ENCODE measurements around the gene TTC7B. TPM values are rescaled to one million over a fixed set of nuclear protein-coding genes. Genes with fewer than 3 reads are reported as not detected.

The TTC7B gene
- total and polyA plus RNA-seq, 2 of the 8 experiments (the other 6 are each of a cell fraction or from before 2014, with no cell fraction given) = 23.7 to 34.0 TPM

DNA sequence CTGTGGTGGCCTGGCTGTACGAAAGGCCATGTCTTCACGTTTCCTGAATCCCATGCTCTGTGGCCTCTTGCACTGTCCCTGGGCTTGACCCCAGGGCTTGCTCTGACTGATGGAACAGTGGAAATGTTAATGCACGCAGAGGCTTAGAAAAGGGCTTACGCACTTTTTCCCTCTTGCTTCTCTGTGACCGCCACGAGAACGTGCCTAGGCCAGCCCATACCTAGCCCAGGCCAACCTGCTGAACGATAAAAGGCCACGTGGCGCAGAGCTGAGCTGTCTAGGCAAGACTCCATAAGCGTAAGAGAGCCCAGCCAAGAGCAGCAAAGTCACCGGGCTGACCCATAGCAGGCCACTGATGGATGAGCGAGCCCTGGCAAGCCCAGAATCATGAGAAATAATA is 18.3 kb downstream of the TTC7B start:
- no peak overlapping the region for H3K14ac ChIP-seq (ENCODE audit: insufficient read length)
- H4K5ac ChIP-seq (ENCODE audit: insufficient read length, low read depth, low read length) = no peak overlapping the region
- H3K9ac ChIP-seq (replicated peaks in 1 of 4; ENCODE audit: extremely low read depth in 1 of 4, low read depth in 3 of 4, low read length in 3 of 4) = no peak overlapping the region
- 0 out of 2 replicates have a peak overlapping the region, but pooled peaks have one; percentile 20 for H2BK15ac ChIP-seq (ENCODE audit: low read length)
- DNase-seq (ENCODE audit: low read depth in 1 of 2, low spot score in 2 of 2) (no peak), FAIRE-seq (no peak)
- peak overlapping the region; percentile 65; the same call in 1 of the 2 replicates for H2AK5ac ChIP-seq (ENCODE audit: low read depth, low read length)
- H3K9me3 ChIP-seq (ENCODE audit: insufficient read depth in 2 of 2, low read depth in 1 of 2, low read length in 1 of 2) = no peaks in the 10 kb centered on the region
- H3K36me3 ChIP-seq (ENCODE audit: control insufficient read depth in 2 of 4, insufficient read depth in 4 of 4, low read length in 3 of 4) = no peaks in the 10 kb centered on the region
- no peaks in the 10 kb centered on the region for H4K20me1 ChIP-seq (replicated peaks in 1 of 2; ENCODE audit: control insufficient read depth in 1 of 2, insufficient read depth in 2 of 2, low read length in 2 of 2)
- H2BK120ac ChIP-seq (replicated peaks; ENCODE audit: low read depth, low read length) = no peak overlapping the region
- CTCF ChIA-PET (ENCODE audit: partially characterized antibody) = interaction anchor here (1.0 to 2.0 kb wide), 3 partner anchors 9 to 23 kb away, joined by 3 to 5 read pairs (median 4); no protein-coding TSS in a partner anchor
- H2AFZ ChIP-seq (ENCODE audit: low read length) = no peak overlapping the region
- no peaks in the 10 kb centered on the region for H3K23me2 ChIP-seq (ENCODE audit: low read depth, low read length)
- H3K27me3 ChIP-seq (replicated peaks in 1 of 4; ENCODE audit: control insufficient read depth in 3 of 4, extremely low read depth in 1 of 4, insufficient read depth in 3 of 4, low read length in 3 of 4) = no peaks in the 10 kb centered on the region
- peak overlapping the region; percentile 30; the same call in 1 of the 2 replicates for H2BK12ac ChIP-seq (ENCODE audit: low read depth, low read length)
- 89% methylated on average over 13 of the region's 13 CpGs; no CpG with 5 or more reads in 1 of the 2 experiments for WGBS, 2 experiments (ENCODE audit: extremely low coverage in 1 of 2, insufficient coverage in 1 of 2, insufficient read length in 1 of 2, insufficient replicate concordance in 2 of 2, low coverage in 1 of 2, low lambda C conversion rate in 2 of 2, missing lambda C conversion rate in 1 of 2)
- no peak overlapping the region for H3K4me3 ChIP-seq (ENCODE audit: extremely low read depth in 1 of 4, insufficient read depth in 2 of 4, low read depth in 3 of 4, low read length in 4 of 4)
- no peak overlapping the region for H2BK20ac ChIP-seq (ENCODE audit: low read length)
- H3K4ac ChIP-seq (replicated peaks; ENCODE audit: insufficient read length, low read depth, low read length) = no peak overlapping the region
- 0 out of 2 replicates have a peak overlapping the region, but pooled peaks have one; percentile 19 for H2BK5ac ChIP-seq (ENCODE audit: low read depth, low read length)
- H4K8ac ChIP-seq (ENCODE audit: extremely low read depth, insufficient read depth, low read length) = peak overlapping the region; percentile 52; the same call in 1 of the 2 replicates
- H3K4me1 ChIP-seq (replicated peaks in 1 of 4; ENCODE audit: control insufficient read depth in 3 of 4, insufficient read depth in 4 of 4, low read length in 3 of 4) = peaks cover 0 to 5% (median 0%) of the 10 kb centered on the region in 4 experiments; a peak in 2 of 7 replicates
- no peaks in the 10 kb centered on the region for H3K79me2 ChIP-seq (ENCODE audit: control insufficient read depth in 1 of 2, insufficient read depth in 2 of 2, low read length in 2 of 2)
- no peak overlapping the region for H4K91ac ChIP-seq (replicated peaks; ENCODE audit: insufficient read length, low read length)
- H3K23ac ChIP-seq (ENCODE audit: insufficient read length) = no peak overlapping the region
- H3K4me2 ChIP-seq (ENCODE audit: insufficient read depth in 1 of 2, low read depth in 2 of 2, low read length in 2 of 2) = no peak overlapping the region
- H3K79me1 ChIP-seq (ENCODE audit: low read depth, low read length) = no peaks in the 10 kb centered on the region; the same call in 1 of the 2 replicates
- H3K27ac ChIP-seq (ENCODE audit: low read depth, low read length) = no peak overlapping the region
- H3K18ac ChIP-seq (ENCODE audit: extremely low read depth, low read length) = no peak overlapping the region
- H3K56ac ChIP-seq (replicated peaks; ENCODE audit: insufficient read length, low read depth, low read length) = no peak overlapping the region
- no peak for TF ChIP-seq HDAC6 (IDR thresholded peaks at IDR 0.05; ENCODE audit: low read depth, low read length)
- TF ChIP-seq BACH1 (IDR thresholded peaks at IDR 0.05; ENCODE audit: low read length) = no peak
- TF ChIP-seq MAFK (IDR thresholded peaks at IDR 0.05; ENCODE audit: low read depth, low read length) = no peak
- TF ChIP-seq CBX5 (IDR thresholded peaks at IDR 0.05; ENCODE audit: low read depth, low read length) = no peak
- no peak for TF ChIP-seq KDM1A (IDR thresholded peaks at IDR 0.05; ENCODE audit: borderline replicate concordance, low read length)
- POLR2A ChIA-PET (ENCODE audit: partially characterized antibody) = no interaction called here
